ENCODE results near the gene NUAK1. TPM values are rescaled to one million over a fixed set of nuclear protein-coding genes. Genes with fewer than 3 reads are reported as not detected.

The NUAK1 gene
- total RNA-seq, 1 donor from 2014 or later, result 68.8 TPM

- DNase-seq (ENCODE audit: extremely low read depth, low read depth, low spot score), result no peak
Measured at GRCh38 chr12:106086696-106087095, 52.1 kb downstream of the NUAK1 start.

DNA sequence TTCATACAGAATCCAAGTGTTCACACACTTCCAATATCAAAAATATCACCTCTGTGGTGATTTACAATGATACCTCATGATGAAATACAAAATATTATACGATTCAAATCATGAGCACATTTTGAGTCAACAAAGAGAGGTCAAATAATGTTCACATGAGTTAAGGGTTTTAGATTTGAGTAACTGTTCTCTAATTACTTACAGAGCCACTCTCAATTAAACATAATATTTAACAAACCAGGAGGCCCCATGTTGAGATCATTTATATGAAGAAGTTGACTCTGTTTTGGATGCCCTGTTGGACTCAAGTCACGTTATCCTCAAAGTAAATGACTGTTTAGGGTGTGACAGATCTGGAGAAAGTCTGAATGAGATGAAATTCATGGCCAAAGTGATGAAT is 53.5 kb downstream of the NUAK1 start:
- DNase-seq (ENCODE audit: extremely low read depth, low read depth, low spot score), result no peak

DNA sequence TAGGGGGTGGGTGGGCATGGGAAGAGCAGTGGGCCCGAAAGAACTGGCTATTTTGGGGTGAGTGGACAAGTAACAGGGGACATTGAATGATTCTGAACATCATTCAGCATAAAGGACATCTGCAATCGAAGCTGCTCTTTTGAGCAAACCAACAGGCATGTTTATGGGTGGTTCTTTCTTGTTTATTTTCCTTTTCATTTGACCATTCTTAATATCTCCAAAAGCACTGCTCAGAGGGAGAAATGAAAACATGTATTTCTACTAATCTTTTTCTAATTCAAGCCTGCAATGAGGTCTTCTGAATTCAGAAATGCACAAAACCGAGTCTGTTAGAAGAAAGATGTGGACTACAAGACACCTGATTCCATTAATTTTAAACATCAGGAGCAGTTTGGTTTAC is 54.0 kb downstream of the NUAK1 start:
- DNase-seq (ENCODE audit: extremely low read depth, low read depth, low spot score), result no peak

DNA sequence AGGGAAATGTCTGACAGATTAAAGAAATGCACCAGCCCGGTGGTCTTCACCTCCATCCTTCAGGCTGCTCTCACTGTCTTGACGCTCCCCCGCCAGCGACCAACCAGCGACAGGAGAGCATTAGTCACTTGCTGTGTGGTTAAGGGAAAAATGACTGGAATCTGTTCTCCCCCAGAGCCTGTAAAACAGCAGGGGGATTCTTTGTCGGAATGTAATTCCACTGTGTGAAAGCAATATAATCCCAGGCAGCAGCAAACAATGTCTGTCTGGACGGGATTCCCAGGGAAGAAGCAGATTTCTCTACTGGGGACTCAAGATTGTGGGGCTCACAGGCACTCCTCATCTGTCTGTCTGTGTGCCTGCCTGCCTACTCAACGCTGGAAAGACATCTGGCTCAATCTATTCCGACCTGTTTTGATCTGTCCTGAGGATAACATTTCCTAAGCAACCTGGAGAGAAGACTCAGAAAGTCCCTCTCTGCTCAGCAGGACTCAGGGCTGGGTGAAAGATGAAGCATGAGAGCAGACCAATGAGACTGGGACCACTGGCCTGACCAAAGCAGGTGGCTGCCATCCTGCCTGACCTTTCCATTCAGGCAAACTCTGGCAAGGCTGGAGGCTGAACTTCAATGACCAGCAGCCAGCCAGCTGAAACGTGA is 54.6 kb downstream of the NUAK1 start:
- no peak for DNase-seq (ENCODE audit: extremely low read depth, low read depth, low spot score)

DNA sequence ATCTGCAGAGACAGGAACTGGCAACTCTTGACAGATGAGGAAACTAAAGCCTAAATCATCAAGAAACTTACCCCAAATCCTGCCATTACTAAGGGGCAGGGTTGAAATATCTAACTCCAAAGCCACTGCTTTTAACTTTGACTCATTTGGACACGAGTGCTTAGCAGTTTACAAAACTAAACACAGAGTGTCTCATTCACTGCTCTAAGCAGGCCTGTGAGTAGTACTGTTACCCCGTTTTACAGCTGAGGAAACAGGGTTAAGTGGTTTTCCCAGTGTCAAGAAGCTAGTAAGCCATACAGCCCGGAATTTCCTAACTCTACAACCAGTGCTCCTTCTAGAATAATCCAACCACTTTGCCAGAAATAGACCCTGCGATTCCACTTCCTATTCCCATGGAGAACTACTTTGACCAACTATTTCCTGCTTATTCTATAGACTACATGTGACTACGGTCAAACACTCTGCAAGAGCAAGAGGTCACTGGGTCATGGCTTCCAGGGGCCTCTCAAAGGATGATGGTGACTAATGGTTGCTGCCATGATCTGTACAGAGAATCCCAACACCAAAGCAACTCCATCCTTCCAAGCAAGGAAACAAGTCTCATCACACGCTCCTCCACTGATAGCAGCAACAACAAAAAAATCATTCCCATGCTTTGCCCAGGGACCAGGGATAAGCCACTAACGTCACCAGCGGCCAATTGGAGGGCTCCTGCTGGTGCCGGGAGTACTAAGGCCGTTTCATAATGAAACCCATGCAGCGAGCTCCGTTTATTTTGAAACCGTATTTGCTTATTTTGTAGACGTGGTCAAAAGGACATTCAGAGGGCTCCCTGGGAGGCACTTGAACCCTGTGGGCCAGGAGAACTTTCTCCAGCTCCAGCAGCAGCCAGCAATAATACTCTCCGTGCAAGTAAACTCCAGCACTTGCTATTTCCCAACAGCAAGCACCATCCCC is 56.3 kb downstream of the NUAK1 start:
- no peak for DNase-seq (ENCODE audit: extremely low read depth, low read depth, low spot score)

DNA sequence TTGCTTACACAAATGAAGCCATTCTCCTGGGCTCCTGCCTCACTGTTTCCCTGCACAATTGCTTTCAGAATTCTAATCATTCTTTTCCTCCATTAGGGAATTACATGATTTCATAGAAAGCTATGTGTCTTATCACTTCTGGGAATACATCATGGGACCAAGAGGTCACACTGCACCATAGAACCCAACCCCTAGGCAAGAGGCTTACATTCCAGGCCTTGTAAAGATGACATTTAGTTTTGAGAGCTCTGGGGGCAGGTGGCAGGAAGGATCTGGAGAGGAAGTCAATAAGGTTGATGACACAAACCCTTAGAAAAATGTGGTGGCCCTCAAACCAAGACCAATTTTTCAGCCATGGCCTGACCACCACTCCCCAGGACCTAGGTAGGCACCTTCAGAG is 57.1 kb downstream of the NUAK1 start:
- DNase-seq (ENCODE audit: extremely low read depth, low read depth, low spot score), result no peak

- no peak for DNase-seq (ENCODE audit: extremely low read depth, low read depth, low spot score)
Measured at GRCh38 chr12:106080791-106081170, 58.0 kb downstream of the NUAK1 start.

GRCh38 chr12:106080041-106080790 is 58.5 kb downstream of the NUAK1 start:
- no peak for DNase-seq (ENCODE audit: extremely low read depth, low read depth, low spot score)

DNA sequence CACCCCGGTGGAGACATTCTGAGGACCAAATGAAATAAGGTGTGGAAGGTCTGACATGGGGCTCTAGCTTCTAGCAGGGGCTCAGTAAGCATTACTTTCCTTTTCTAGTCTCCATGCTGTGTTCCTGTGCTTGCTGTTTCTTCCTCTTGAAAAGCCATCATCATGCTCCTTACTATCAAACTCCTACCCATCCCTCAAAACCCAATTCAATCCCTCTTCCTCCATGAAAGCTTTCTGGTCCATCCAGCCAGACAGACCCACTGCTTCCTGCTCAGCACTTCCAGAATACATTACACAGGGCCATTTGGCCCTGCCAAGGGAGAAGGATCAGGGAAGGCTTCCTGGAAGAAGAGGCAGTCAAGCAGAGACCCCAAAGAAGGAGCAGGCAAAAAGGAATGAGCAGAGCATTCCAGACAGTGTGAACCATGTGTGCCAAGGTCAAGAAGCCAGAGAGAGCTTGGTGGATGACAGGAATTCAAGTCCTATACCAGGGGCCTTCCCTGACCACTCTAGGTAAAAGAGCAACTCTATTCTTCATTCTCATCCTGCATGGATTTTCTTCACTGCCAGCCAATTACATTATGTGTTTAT is 59.5 kb downstream of the NUAK1 start:
- DNase-seq (ENCODE audit: extremely low read depth, low read depth, low spot score), result no peak

DNA sequence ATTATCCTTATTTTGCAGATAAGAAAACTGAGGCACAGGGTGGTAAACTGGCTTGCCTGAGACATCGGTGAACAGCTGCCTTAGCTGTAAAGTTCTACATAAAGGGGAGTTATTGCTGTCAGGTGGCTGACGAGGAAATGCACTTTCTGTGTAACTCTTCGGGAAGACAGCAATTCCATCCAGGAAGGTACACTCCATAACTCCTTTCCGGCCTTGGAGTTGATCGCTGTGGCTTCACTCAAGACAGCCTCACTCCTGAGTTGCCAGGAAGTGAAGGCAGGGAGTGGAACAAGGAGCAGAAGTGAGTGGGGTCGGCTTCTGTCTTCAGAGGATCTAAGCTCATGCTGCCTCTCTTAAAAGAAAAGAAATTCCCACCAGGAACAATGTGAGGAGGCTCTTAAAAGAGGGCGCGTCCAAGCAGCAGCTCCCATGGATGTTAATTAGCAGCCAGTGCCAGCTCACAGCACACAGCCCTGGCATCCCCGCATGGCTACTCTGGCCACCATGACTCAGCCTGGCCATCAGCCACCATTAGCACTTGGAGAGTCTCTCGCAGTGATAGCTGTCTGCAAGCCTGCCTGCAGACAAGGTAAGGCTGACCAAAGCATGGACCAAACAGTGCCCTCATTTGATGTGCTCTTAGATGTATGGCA is 60.3 kb downstream of the NUAK1 start:
- no peak for DNase-seq (ENCODE audit: extremely low read depth, low read depth, low spot score)

DNA sequence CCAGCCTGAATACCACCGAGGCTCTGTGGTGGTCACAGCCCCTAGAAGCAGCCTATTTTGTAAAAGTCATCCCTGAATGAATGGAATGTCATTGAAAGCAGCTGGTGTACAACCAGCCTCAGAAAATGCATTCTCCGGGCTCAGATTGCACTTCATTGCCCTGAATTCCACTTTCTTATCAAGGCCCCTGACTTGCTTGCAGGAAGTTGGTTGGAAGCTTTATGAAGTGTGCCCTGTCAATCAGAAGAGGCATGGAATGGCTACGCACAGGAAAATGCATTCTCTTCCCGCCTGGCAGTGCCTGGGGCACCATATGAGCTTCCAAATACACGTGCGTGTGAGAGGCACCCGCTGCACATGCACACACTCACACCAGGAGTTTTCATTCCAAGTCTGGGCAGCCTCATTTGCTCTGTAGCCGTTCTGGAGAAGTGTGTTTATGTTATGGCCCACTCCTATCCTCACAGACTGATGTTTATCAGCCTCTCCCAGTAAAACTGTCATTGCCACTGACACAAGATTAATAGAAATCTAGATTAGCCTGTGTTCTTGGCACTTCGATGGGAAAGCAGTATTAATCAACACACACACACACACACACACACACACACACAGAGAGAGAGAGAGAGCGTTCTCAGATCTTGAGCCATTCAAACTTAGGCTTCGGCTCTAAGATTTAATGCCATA is 63.9 kb downstream of the NUAK1 start:
- DNase-seq (ENCODE audit: extremely low read depth, low read depth, low spot score), result no peak

DNA sequence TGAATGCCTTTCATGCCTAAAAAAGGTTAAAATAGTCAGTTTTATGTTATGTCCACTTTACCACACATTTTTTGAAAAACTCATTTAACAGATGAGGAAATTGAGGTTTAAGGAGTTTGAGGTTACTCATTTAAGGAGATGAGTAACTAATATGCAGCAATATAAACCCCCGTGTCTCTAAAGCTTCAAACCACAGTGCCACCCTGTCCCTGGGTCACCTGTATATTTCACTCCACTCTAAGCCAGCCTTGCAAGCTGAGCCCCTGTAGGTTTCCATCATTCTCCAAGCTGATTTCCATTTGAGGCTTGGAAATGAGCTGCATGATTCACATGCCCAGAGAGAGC is 64.4 kb downstream of the NUAK1 start:
- DNase-seq (ENCODE audit: extremely low read depth, low read depth, low spot score), result no peak

DNA sequence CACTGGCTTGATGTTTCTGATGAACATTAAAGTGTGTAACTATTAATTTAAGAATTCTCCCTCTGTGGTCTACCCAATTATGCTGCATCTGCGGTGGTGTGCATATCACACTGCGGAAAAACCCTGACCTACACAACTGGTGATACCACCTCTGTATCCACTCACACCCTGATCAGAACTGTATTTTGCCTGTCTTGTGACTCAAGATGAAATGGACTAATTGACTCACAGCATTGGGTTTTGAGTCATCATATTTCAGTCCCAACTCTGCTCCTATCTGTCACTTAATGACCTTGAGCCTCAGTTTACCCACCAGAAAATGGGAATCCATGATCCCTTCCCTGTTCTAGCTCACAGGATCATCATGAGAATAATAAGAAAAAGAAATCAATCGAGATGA is 65.6 kb downstream of the NUAK1 start:
- DNase-seq (ENCODE audit: extremely low read depth, low read depth, low spot score), result no peak

DNA sequence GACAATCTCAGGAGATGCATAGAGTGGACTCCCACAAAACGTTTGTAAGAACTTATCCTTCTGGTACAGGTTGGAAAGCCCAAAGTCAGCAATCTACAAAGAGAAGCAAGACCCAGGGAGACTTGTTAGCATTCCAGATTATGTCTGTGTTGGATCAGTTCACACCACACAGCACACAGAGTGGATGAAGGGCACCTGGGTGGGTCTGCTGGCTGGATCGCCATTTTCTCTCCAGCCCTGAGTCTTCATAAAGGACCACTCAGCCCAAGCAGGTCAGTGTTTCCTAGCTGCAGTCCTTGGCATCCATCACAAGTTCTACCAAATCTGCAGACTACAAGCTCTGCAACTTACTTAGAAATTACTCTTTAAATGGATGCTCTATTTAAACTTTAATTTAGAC is 66.0 kb downstream of the NUAK1 start:
- no peak for DNase-seq (ENCODE audit: extremely low read depth, low read depth, low spot score)

DNA sequence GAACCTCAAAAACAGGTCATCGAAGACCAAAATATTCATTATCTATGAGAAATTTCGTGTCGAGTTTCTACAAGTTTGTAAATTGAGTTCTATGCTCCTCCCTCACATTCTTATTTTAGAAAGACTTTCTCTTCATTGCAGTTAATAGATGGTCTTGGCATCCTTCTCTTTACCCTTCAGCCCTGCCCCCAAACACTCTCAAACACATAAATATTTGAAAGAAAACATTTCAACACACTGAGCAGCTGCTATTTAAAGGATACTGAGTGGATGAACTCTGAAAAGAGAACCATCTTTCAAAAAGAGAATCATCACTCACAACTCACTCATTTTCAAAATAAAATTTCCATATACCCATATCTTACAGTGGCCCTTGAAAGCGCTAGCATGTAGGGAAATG is 67.1 kb downstream of the NUAK1 start:
- DNase-seq (ENCODE audit: extremely low read depth, low read depth, low spot score), result no peak

GRCh38 chr12:106070611-106071010 is 68.1 kb downstream of the NUAK1 start:
- no peak for DNase-seq (ENCODE audit: extremely low read depth, low read depth, low spot score)

GRCh38 chr12:106070147-106070546 is 68.6 kb downstream of the NUAK1 start:
- no peak for DNase-seq (ENCODE audit: extremely low read depth, low read depth, low spot score)

- no peak for DNase-seq (ENCODE audit: extremely low read depth, low read depth, low spot score)
Measured at GRCh38 chr12:106068296-106068695, 70.5 kb downstream of the NUAK1 start.

DNA sequence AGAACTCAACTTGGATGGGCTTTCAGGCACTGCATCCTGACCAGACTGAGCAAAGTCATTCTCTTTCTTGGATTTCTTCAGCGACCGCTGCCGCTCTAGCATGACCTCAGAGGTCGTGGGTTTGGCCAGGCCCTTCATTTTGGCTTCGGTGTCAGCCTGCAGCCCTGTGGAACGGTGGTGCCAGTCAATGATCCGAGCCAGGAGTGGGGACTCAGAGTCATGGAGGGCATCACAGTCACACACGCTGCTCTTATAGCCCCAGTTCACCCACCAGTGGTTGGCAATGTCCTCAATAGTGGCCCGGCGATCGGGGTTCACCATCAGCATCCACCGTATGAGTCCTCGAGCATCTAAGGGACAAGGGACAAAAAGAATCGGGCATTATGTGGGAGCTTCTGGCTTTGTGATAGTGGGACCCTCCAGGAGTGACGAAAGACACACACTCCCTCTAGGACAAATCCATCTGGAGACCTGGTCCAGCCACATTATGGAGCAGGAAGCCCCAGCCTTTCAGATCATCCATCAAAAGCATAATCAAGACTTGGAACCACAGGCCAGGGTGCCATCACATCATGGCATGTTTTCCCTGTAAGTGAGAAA is 71.0 kb downstream of the NUAK1 start:
- DNase-seq (ENCODE audit: extremely low read depth, low read depth, low spot score), result no peak
